Esophagus (tissue), 2 donors: ENCODE measurements around the gene ZC3H18. TPM values are rescaled to one million over a fixed set of nuclear protein-coding genes. Genes with fewer than 3 reads are reported as not detected.

Experiments used
- H3K27ac ChIP-seq, 2 donors: one replicate each; pipeline ENCODE4 v1.5.1; 2013; ENCODE audit warnings: low read depth in 2 of 2, mild to moderate bottlenecking in 2 of 2, inconsistent platforms in 1 of 2, low read length in 1 of 2, moderate library complexity in 1 of 2
- H3K27me3 ChIP-seq, 2 donors: one replicate each; pipeline ENCODE4 v1.6.1; 2013; ENCODE audit warnings: low read length in 2 of 2, control low read depth in 1 of 2, mild to moderate bottlenecking in 1 of 2; ENCODE audit not compliant: insufficient read depth in 2 of 2, control insufficient read depth in 1 of 2
- H3K36me3 ChIP-seq, 2 donors: one replicate each; pipeline ENCODE4 v1.6.1; 2013; ENCODE audit warnings: low read length in 1 of 2; ENCODE audit not compliant: control insufficient read depth in 2 of 2, insufficient read depth in 2 of 2
- H3K4me1 ChIP-seq, 2 donors: one replicate each; pipeline ENCODE4 v1.6.1; 2013; ENCODE audit warnings: low read length in 1 of 2; ENCODE audit not compliant: control insufficient read depth in 2 of 2, insufficient read depth in 2 of 2
- H3K4me3 ChIP-seq, 2 donors: one replicate each; pipeline ENCODE4 v1.5.1; 2013; ENCODE audit warnings: low read length in 2 of 2, mild to moderate bottlenecking in 2 of 2, low read depth in 1 of 2, moderate library complexity in 1 of 2
- H3K9me3 ChIP-seq, 2 donors: one replicate each; pipeline ENCODE4 v1.6.1; 2013; ENCODE audit warnings: mild to moderate bottlenecking in 2 of 2, low read depth in 1 of 2, low read length in 1 of 2, moderate library complexity in 1 of 2; ENCODE audit not compliant: control insufficient read depth in 2 of 2, insufficient read depth in 1 of 2
- WGBS, 2 donors: extraction: QIAGEN DNeasy Blood & Tissue Kit; methylation state at CpG; one replicate each; pipeline ENCODE4 v1.1.7; 2013; 5-methylcytosine and 5-hydroxymethylcytosine counted together
- polyA plus RNA-seq, 2 donors: library from polyadenylated mRNA; stranded (reverse); fragments of 200-250 nt; gene quantifications; one replicate each; pipeline ENCODE4 v1.2.3, GENCODE V29; 2013
- donor health status: healthy with polysubstance abuse.
- donor health status: Bipolar disorder and iron deficiency.

The ZC3H18 gene
- polyA plus RNA-seq, 2 donors, result 19.1 to 24.5 TPM

GRCh38 chr16:88617268-88618031 is 47.2 kb downstream of the ZC3H18 start:
- Histone ChIP-seq H3K9me3 (no peaks in the 10 kb centered on the region), H3K36me3 (peaks cover 10 to 31% of the 10 kb centered on the region in 2 donors), H3K4me3 (no peak overlapping the region), H3K27me3 (no peaks in the 10 kb centered on the region), H3K4me1 (peaks cover 0 to 5% of the 10 kb centered on the region in 2 donors), H3K27ac (no peak overlapping the region)
- 85 to 91% methylated on average over 20 of the region's 20 CpGs for WGBS, 2 donors

GRCh38 chr16:88618182-88618955 is 48.2 kb downstream of the ZC3H18 start:
- no peak overlapping the region for H3K4me3 ChIP-seq
- peaks cover 17 to 40% of the 10 kb centered on the region in 2 donors for H3K36me3 ChIP-seq
- peaks cover 0 to 2% of the 10 kb centered on the region in 2 donors for H3K9me3 ChIP-seq
- WGBS, 2 donors, result 73 to 85% methylated on average over 20 of the region's 20 CpGs
- no peaks in the 10 kb centered on the region for H3K27me3 ChIP-seq
- peaks cover 0 to 5% of the 10 kb centered on the region in 2 donors for H3K4me1 ChIP-seq
- H3K27ac ChIP-seq, result no peak overlapping the region

DNA sequence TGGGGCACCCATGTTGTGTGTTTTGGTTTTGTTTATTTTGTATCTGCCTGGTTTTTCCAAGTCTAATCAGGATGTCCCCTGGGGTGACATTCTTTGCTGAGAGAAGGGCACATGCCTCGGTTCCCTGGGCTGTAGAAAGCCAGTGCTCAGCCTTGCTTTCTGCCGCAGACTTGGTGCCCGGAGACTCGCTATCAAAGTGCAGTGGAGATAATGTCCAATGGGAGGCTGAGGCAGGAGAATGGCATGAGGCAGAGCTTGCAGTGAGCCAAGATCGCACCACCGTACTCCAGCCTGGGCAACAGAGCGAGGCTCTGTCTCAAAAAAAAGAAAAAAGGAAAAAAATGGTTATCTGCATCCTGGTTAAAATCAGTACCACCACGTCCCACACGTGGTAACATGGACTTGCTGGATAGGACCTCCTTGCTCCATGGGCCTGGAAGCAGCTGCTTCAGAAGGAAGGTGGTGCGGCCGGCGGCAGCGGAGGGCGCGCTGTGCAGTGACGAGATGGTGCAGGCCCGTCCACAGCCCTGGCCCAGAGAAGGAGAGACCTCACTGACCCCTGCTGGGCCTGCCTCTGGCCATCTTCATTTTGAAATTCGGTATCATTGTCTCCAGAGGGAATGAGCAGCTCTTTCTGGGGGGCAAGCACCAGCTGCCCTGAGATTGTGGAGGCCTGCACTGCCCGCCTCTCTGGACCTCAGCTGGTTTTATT is 48.9 kb downstream of the ZC3H18 start:
- Histone ChIP-seq H3K4me1 (peaks cover 0 to 5% of the 10 kb centered on the region in 2 donors), H3K27me3 (no peaks in the 10 kb centered on the region), H3K9me3 (peaks cover 0 to 2% of the 10 kb centered on the region in 2 donors), H3K36me3 (peaks cover 22 to 46% of the 10 kb centered on the region in 2 donors), H3K4me3 (no peak overlapping the region), H3K27ac (peak overlapping the region in 1 of 2 donors; percentile 65)
- 93 to 94% methylated on average over 19 of the region's 19 CpGs for WGBS, 2 donors

GRCh38 chr16:88619859-88620815 is 49.9 kb downstream of the ZC3H18 start:
- H3K9me3 ChIP-seq, result peaks cover 0 to 2% of the 10 kb centered on the region in 2 donors
- 82 to 84% methylated on average over 14 of the region's 14 CpGs for WGBS, 2 donors
- peaks cover 0 to 5% of the 10 kb centered on the region in 2 donors for H3K4me1 ChIP-seq
- H3K4me3 ChIP-seq, result no peak overlapping the region
- H3K27me3 ChIP-seq, result no peaks in the 10 kb centered on the region
- peak overlapping the region in 1 of 2 donors; percentile 65 for H3K27ac ChIP-seq
- H3K36me3 ChIP-seq, result peaks cover 22 to 50% of the 10 kb centered on the region in 2 donors

DNA sequence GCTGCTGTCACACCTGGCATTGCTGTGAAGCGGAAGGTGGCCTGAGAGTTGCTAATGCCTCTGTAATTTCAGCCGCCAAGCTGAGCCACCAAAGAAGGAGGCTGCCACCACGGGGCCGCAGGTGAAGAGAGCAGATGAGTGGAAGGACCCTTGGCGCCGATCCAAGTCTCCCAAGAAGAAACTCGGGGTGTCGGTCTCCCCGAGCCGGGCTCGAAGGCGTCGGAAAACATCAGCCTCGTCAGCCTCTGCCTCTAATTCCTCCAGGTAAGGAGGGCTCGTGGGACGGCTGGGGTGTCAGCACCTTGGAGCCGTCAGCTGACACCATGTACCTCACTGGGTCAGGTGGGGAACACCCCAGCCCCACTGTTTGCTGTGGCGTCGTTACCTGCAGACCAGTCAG is 51.9 kb downstream of the ZC3H18 start:
- WGBS, 2 donors, result 87 to 91% methylated on average over 19 of the region's 19 CpGs
- Histone ChIP-seq H3K4me1 (no peaks in the 10 kb centered on the region), H3K36me3 (peaks cover 22 to 56% of the 10 kb centered on the region in 2 donors), H3K27ac (no peak overlapping the region), H3K4me3 (no peak overlapping the region), H3K9me3 (peaks cover 0 to 2% of the 10 kb centered on the region in 2 donors), H3K27me3 (no peaks in the 10 kb centered on the region)

- Histone ChIP-seq H3K27ac (no peak overlapping the region), H3K4me1 (no peaks in the 10 kb centered on the region), H3K36me3 (peaks cover 17 to 59% of the 10 kb centered on the region in 2 donors), H3K27me3 (no peaks in the 10 kb centered on the region), H3K4me3 (no peak overlapping the region), H3K9me3 (peaks cover 0 to 2% of the 10 kb centered on the region in 2 donors)
- whole genome bisulfite sequencing, 2 donors, result 96% methylated on average over 29 of the region's 29 CpGs
Measured at GRCh38 chr16:88622866-88623265, 52.7 kb downstream of the ZC3H18 start.

GRCh38 chr16:88623858-88624257 is 53.7 kb downstream of the ZC3H18 start:
- H3K36me3 ChIP-seq, result peaks cover 17 to 62% of the 10 kb centered on the region in 2 donors
- H3K4me1 ChIP-seq, result no peaks in the 10 kb centered on the region
- H3K27me3 ChIP-seq, result no peaks in the 10 kb centered on the region
- no peak overlapping the region for H3K27ac ChIP-seq
- peaks cover 0 to 2% of the 10 kb centered on the region in 2 donors for H3K9me3 ChIP-seq
- WGBS, 2 donors, result 94 to 98% methylated on average over 13 of the region's 13 CpGs
- no peak overlapping the region for H3K4me3 ChIP-seq

- no peak overlapping the region for H3K27ac ChIP-seq
- H3K4me3 ChIP-seq, result no peak overlapping the region
- no peaks in the 10 kb centered on the region for H3K27me3 ChIP-seq
- H3K36me3 ChIP-seq, result peaks cover 17 to 58% of the 10 kb centered on the region in 2 donors
- peaks cover 0 to 2% of the 10 kb centered on the region in 2 donors for H3K9me3 ChIP-seq
- H3K4me1 ChIP-seq, result no peaks in the 10 kb centered on the region
- 94 to 95% methylated on average over 17 to 18 of the region's 18 CpGs for WGBS, 2 donors
Measured at GRCh38 chr16:88624481-88624880, 54.3 kb downstream of the ZC3H18 start.
